K562 (cell line): ENCODE data around the gene BTAF1. TPM values are rescaled to one million over a fixed set of nuclear protein-coding genes. Genes with fewer than 3 reads are reported as not detected.

Experiments used
- ATAC-seq: fragments of 200-7000 bp; cut with Tn5 transposase; 3 replicates; pipeline ENCODE4 v1.9.1; 2020; ENCODE audit warnings: moderate library complexity
- BruUV-seq: library from RNA; stranded (reverse); fragments of 400-500 nt; replicated peaks from 2 replicates; lab custom pipeline; 2021; lab: Mats Ljungman, UMichigan
- CTCF ChIA-PET: fragments of 300-600 bp; formaldehyde crosslinking; extraction: SDS; loops from one replicate; lab custom pipeline; 2021; ENCODE audit warnings: low intra/inter-chr PET ratio; lab: Yijun Ruan, JAX
- POLR2A ChIA-PET: fragments of 300-600, 350-650 bp; sonication (Branson Sonifier 250); formaldehyde crosslinking; extraction: SDS; loops from one replicate; lab custom pipeline; 2021; ENCODE audit warnings: antibody characterized with exemption, inconsistent platforms; lab: Yijun Ruan, JAX
- DNase-seq, 4 experiments: peaks; one replicate each; pipeline versions ENCODE4 v3.0.0 to v3.0.0-alpha.2; 2011 to 2018; ENCODE audit warnings: low spot score in 3 of 4, mixed read lengths in 3 of 4; ENCODE audit errors: extremely low read depth in 1 of 4
- FAIRE-seq: peaks from 2 replicates; lab custom pipeline; 2011; peaks lifted over from hg19 to GRCh38; lab: Jason Lieb, UNC
- H2AFZ ChIP-seq: 2 replicates; pipeline ENCODE4 v1.6.0; 2011; ENCODE audit warnings: low read depth, low read length, control low read depth, inconsistent platforms
- H3K27ac ChIP-seq: fragments of 200-600 bp; 3 replicates; pipeline ENCODE4 v1.8.0; 2011; ENCODE audit warnings: low read depth, mild to moderate bottlenecking, control low read depth, inconsistent platforms, low read length, moderate library complexity, mixed read lengths; ENCODE audit errors: extremely low read depth
- H3K27me3 ChIP-seq, 2 experiments: fragments of 300-600 bp in 1 of 2; 2 replicates in 1 of 2; 3 replicates in 1 of 2; pipeline versions ENCODE4 v1.6.0 to v1.8.0; 2011; ENCODE audit warnings: inconsistent platforms in 2 of 2, low read length in 2 of 2, mild to moderate bottlenecking in 1 of 2, mixed read lengths in 1 of 2, moderate library complexity in 1 of 2; ENCODE audit not compliant: control insufficient read depth in 2 of 2, insufficient read depth in 2 of 2
- H3K36me3 ChIP-seq: fragments of 300-600 bp; 3 replicates; pipeline ENCODE4 v1.8.0; 2011; ENCODE audit warnings: mild to moderate bottlenecking, low read length, inconsistent platforms; ENCODE audit not compliant: control insufficient read depth, insufficient read depth
- H3K4me1 ChIP-seq, 2 experiments: fragments of 200-600 bp in 1 of 2; replicated peaks in 1 of 2; 2 replicates in 1 of 2; 3 replicates in 1 of 2; pipeline versions ENCODE4 v1.5.1 to v1.8.0; 2011; ENCODE audit warnings: inconsistent platforms in 2 of 2, low read length in 2 of 2, mild to moderate bottlenecking in 1 of 2, mixed read lengths in 1 of 2, moderate library complexity in 1 of 2; ENCODE audit not compliant: control insufficient read depth in 2 of 2, insufficient read depth in 2 of 2
- H3K4me2 ChIP-seq: 2 replicates; pipeline ENCODE4 v1.6.1; 2011; ENCODE audit warnings: low read length, control low read depth, inconsistent platforms, mixed read lengths; ENCODE audit not compliant: insufficient read depth
- H3K4me3 ChIP-seq: fragments of 200-600 bp; sonication (generic), shearing (Covaris generic); 2 replicates; pipeline ENCODE4 v1.5.1; 2016; ENCODE audit warnings: control low read depth, inconsistent platforms
- H3K79me2 ChIP-seq: fragments of 200-600 bp; 3 replicates; pipeline ENCODE4 v1.8.0; 2011; ENCODE audit warnings: low read length, inconsistent platforms; ENCODE audit not compliant: control insufficient read depth, insufficient read depth
- H3K9ac ChIP-seq, 2 experiments: 2 replicates each; pipeline versions ENCODE4 v1.6.0 to v1.6.1; 2011; ENCODE audit warnings: low read depth in 2 of 2, low read length in 2 of 2, control low read depth in 1 of 2, inconsistent platforms in 1 of 2, mild to moderate bottlenecking in 1 of 2, mixed read lengths in 1 of 2; ENCODE audit not compliant: insufficient read depth in 1 of 2
- H3K9me1 ChIP-seq: one replicate; pipeline ENCODE4 v1.6.0; 2011; ENCODE audit warnings: inconsistent platforms, mild to moderate bottlenecking, low read length, moderate library complexity; ENCODE audit not compliant: control insufficient read depth, insufficient read depth
- H3K9me3 ChIP-seq: replicated peaks from 2 replicates; pipeline ENCODE4 v1.5.1; 2011; ENCODE audit warnings: low read depth, low read length, inconsistent platforms; ENCODE audit not compliant: control insufficient read depth, insufficient read depth
- H4K20me1 ChIP-seq: replicated peaks from 2 replicates; pipeline ENCODE4 v1.6.1; 2011; ENCODE audit warnings: low read length, inconsistent platforms, mixed read lengths; ENCODE audit not compliant: control insufficient read depth, insufficient read depth
- POLR3G ChIP-seq: IDR thresholded peaks from 2 replicates; pipeline ENCODE4 v1.6.1; 2011; ENCODE audit not compliant: insufficient read length, insufficient replicate concordance; ENCODE audit errors: extremely low read depth
- YY1 ChIP-seq, 3 experiments: IDR thresholded peaks; 2 replicates each; pipeline ENCODE4 v1.6.1; 2011; ENCODE audit warnings: low read length in 2 of 3, mild to moderate bottlenecking in 2 of 3, moderate library complexity in 2 of 3, borderline replicate concordance in 1 of 3, control low read depth in 1 of 3, low read depth in 1 of 3; ENCODE audit not compliant: insufficient read depth in 3 of 3, insufficient replicate concordance in 2 of 3, control insufficient read depth in 1 of 3, insufficient read length in 1 of 3; ENCODE audit errors: extremely low read depth in 1 of 3
- ZNF175 ChIP-seq: fragments of 200-800 bp; sonication (Bioruptor generic); IDR thresholded peaks from 2 replicates; pipeline ENCODE4 v1.6.1; 2016; ENCODE audit warnings: low read depth, mild to moderate bottlenecking, missing genetic modification characterization, missing compliant biosample characterization
- ZNF655 ChIP-seq: fragments of 250-450 bp; sonication (Bioruptor Pico); IDR thresholded peaks from 2 replicates; pipeline ENCODE4 v1.5.0; 2021
- WGBS: fragments of 100-300 bp; shearing (Covaris generic); methylation state at CpG from one replicate; pipeline ENCODE4 v1.1.6; 2016; ENCODE audit warnings: low coverage, mixed read lengths; ENCODE audit not compliant: insufficient coverage; ENCODE audit errors: missing lambda C conversion rate; 5-methylcytosine and 5-hydroxymethylcytosine counted together
- in situ Hi-C: fragments of 300-500 bp; cut with MboI; formaldehyde crosslinking; loops from 4 replicates; pipeline ENCODE4 v1.15.0; 2018; ENCODE audit warnings: inconsistent platforms, mixed read lengths
- intact Hi-C: fragments of 100-400 bp; cut with micrococcal nuclease; formaldehyde crosslinking; loops from 2 replicates; pipeline ENCODE4 v1.14.2; 2022
- polyA plus RNA-seq, 8 experiments: library from polyadenylated mRNA; depleted of rRNA in 4 of 8; stranded (reverse) in 5 of 8; unstranded in 3 of 8; fragments of >200 nt; fragmentation: Nextera tagmentation in 2 of 8; fragmentation: Illumina TruSeq in 1 of 8; extraction: Ambion mirVana in 2 of 8; extraction: Trizol in 1 of 8; gene quantifications; 2 replicates each; pipeline versions ENCODE4 v1.2.1 to v1.2.3, GENCODE V29; 2011 to 2014; ENCODE audit warnings: inconsistent platforms in 1 of 8, missing spikeins in 1 of 8
- total RNA-seq, 7 experiments: library from RNA; depleted of rRNA in 6 of 7; stranded (reverse); fragments of >200 nt in 6 of 7; fragmentation: Illumina TruSeq in 2 of 7; extraction: Trizol in 2 of 7; gene quantifications; 2 replicates each; pipeline versions ENCODE4 v1.2.1 to v1.2.3, GENCODE V29; 2011 to 2021; ENCODE audit warnings: low replicate concordance in 1 of 7

BTAF1 gene
- total and polyA plus RNA-seq, 9 of the 15 experiments (the other 6 are each of a cell fraction or from before 2014, with no cell fraction given) = 6.6 to 70.7 (median 30.5) TPM

GRCh38 chr10:91932737-91933136, 9.2 kb downstream of the BTAF1 start:
- H3K79me2 ChIP-seq = peaks cover 94% of the 10 kb centered on the region
- H3K9me3 ChIP-seq = no peaks in the 10 kb centered on the region
- in situ Hi-C loops (no loop called here), intact Hi-C loops (no loop called here)
- CTCF ChIA-PET = no interaction called here
- no peak overlapping the region for H3K4me3 ChIP-seq
- peaks cover 22% of the 10 kb centered on the region; the same call in 1 of the 2 replicates for H4K20me1 ChIP-seq
- BruUV-seq = no TSS peak
- no peak overlapping the region for H3K9ac ChIP-seq
- no peak overlapping the region for H2AFZ ChIP-seq
- POLR2A ChIA-PET = interaction anchor here (0.9 to 1.4 kb wide), 2 partner anchors 9 to 25 kb away, joined by 3 to 8 read pairs; partner anchors contain the start of gene BTAF1
- H3K27me3 ChIP-seq = no peaks in the 10 kb centered on the region
- H3K4me1 ChIP-seq = no peaks in the 10 kb centered on the region; a peak in 1 of 5 replicates
- no peak overlapping the region for H3K27ac ChIP-seq
- peaks cover 4% of the 10 kb centered on the region for H3K9me1 ChIP-seq
- DNase-seq (no peak), FAIRE-seq (no peak), ATAC-seq (peak; percentile 51)
- 89% methylated on average over 1 of the region's 1 CpG for WGBS
- H3K36me3 ChIP-seq = peaks cover 70% of the 10 kb centered on the region; the same call in 2 of the 3 replicates
- H3K4me2 ChIP-seq = no peak overlapping the region
- TF ChIP-seq YY1 (IDR thresholded peaks at IDR 0.05; ENCODE audit: borderline replicate concordance in 1 of 3, control insufficient read depth in 1 of 3, extremely low read depth in 1 of 3, insufficient read depth in 3 of 3, insufficient read length in 1 of 3, insufficient replicate concordance in 2 of 3, low read depth in 1 of 3, low read length in 2 of 3) = no peak

GRCh38 chr10:91935886-91936285, 12.3 kb downstream of the BTAF1 start:
- Histone ChIP-seq H3K9me1 (peaks cover 4% of the 10 kb centered on the region), H3K27ac (no peak overlapping the region), H3K27me3 (no peaks in the 10 kb centered on the region), H2AFZ (no peak overlapping the region), H3K9ac (no peak overlapping the region), H3K4me3 (no peak overlapping the region), H3K4me2 (no peak overlapping the region), H3K9me3 (no peaks in the 10 kb centered on the region), H3K4me1 (no peaks in the 10 kb centered on the region), H3K79me2 (peaks cover 92% of the 10 kb centered on the region), H4K20me1 (peaks cover 16% of the 10 kb centered on the region; the same call in 1 of the 2 replicates), H3K36me3 (peaks cover 66% of the 10 kb centered on the region; the same call in 2 of the 3 replicates)
- TF ChIP-seq ZNF655 = no peak
- TF ChIP-seq ZNF175 (CRISPR knock-in tag) = no peak
- no peak for TF ChIP-seq POLR3G
- no TSS peak for BruUV-seq
- DNase-seq (no peak), ATAC-seq (no peak), FAIRE-seq (no peak)
- WGBS = 86% methylated on average over 1 of the region's 2 CpGs
- CTCF ChIA-PET = no interaction called here
- in situ Hi-C loops = no loop called here
- POLR2A ChIA-PET = no interaction called here
- intact Hi-C loops = no loop called here
